Smooth muscle cell (in vitro differentiated cells): Measurements from ENCODE around the gene IQGAP2. TPM values are rescaled to one million over a fixed set of nuclear protein-coding genes. Genes with fewer than 3 reads are reported as not detected.

ENCODE experiments used
- DNase-seq: peaks from one replicate; lab custom pipeline; 2025; ENCODE audit not compliant: unreplicated experiment; lab: John Stamatoyannopoulos, UW
- H2AFZ ChIP-seq: fragments of 200-600 bp; sonication (generic); 2 replicates; pipeline ENCODE4 v1.6.0; 2016; ENCODE audit warnings: antibody characterized with exemption, low read depth, mild to moderate bottlenecking
- H3F3A ChIP-seq: fragments of 200-600 bp; sonication (generic); 2 replicates; pipeline ENCODE4 v1.6.0; 2017; ENCODE audit warnings: antibody characterized with exemption, low read depth
- H3K27ac ChIP-seq: fragments of 200-600 bp; sonication (generic); 2 replicates; pipeline ENCODE4 v1.5.1; 2016; ENCODE audit warnings: low read depth, mild to moderate bottlenecking
- H3K27me3 ChIP-seq: fragments of 200-600 bp; sonication (generic); 2 replicates; pipeline ENCODE4 v1.6.1; 2016; ENCODE audit warnings: low read depth, mild to moderate bottlenecking
- H3K36me3 ChIP-seq: fragments of 200-600 bp; sonication (generic); 2 replicates; pipeline ENCODE4 v1.5.1; 2016; ENCODE audit warnings: low read depth
- H3K4me1 ChIP-seq: fragments of 200-600 bp; sonication (generic); 2 replicates; pipeline ENCODE4 v1.5.1; 2016; ENCODE audit warnings: low read depth
- H3K4me2 ChIP-seq: fragments of 200-600 bp; sonication (generic); 2 replicates; pipeline ENCODE4 v1.6.0; 2016; ENCODE audit warnings: mild to moderate bottlenecking
- H3K4me3 ChIP-seq: fragments of 200-600 bp; sonication (generic); 2 replicates; pipeline ENCODE4 v1.5.1; 2016; ENCODE audit warnings: mild to moderate bottlenecking
- H3K79me2 ChIP-seq: fragments of 200-600 bp; sonication (generic); 2 replicates; pipeline ENCODE4 v1.6.0; 2016; ENCODE audit warnings: low read depth, mild to moderate bottlenecking
- H3K9ac ChIP-seq: fragments of 200-600 bp; sonication (generic); 2 replicates; pipeline ENCODE4 v1.6.0; 2016; ENCODE audit warnings: low read depth
- H3K9me3 ChIP-seq: fragments of 200-600 bp; sonication (generic); replicated peaks from 2 replicates; pipeline ENCODE4 v1.5.1; 2016; ENCODE audit warnings: low read depth
- H4K20me1 ChIP-seq: fragments of 200-600 bp; sonication (generic); 2 replicates; pipeline ENCODE4 v1.6.0; 2016; ENCODE audit warnings: low read depth
- CTCF ChIP-seq: fragments of 200-600 bp; sonication (generic); IDR thresholded peaks from 2 replicates; pipeline ENCODE4 v1.5.1; 2017; ENCODE audit warnings: borderline replicate concordance, mild to moderate bottlenecking, antibody characterized with exemption; ENCODE audit not compliant: insufficient read depth, poor library complexity, severe bottlenecking
- WGBS: methylation state at CpG from one replicate; pipeline ENCODE4 v1.1.7; 2016; ENCODE audit warnings: low lambda C conversion rate; 5-methylcytosine and 5-hydroxymethylcytosine counted together
- polyA plus RNA-seq: library from polyadenylated mRNA; unstranded; fragments of >200 nt; fragmentation: Nextera tagmentation; extraction: Ambion mirVana; gene quantifications from 2 replicates; pipeline ENCODE4 v1.2.1, GENCODE V29; 2016
- total RNA-seq: library from RNA; depleted of rRNA; stranded (reverse); fragments of >200 nt; gene quantifications from 2 replicates; pipeline ENCODE4 v1.2.3, GENCODE V29; 2014

The IQGAP2 gene
- total and polyA plus RNA-seq, 2 experiments from 2014 or later: 7.3 to 16.6 TPM

GRCh38 chr5:76384705-76385104 lies 18.4 kb upstream of the IQGAP2 start:
- no peaks in the 10 kb centered on the region for H4K20me1 ChIP-seq
- H3K36me3 ChIP-seq: no peaks in the 10 kb centered on the region
- no peak overlapping the region for H3K4me3 ChIP-seq
- 87% methylated on average over 3 of the region's 3 CpGs for WGBS
- H3K79me2 ChIP-seq: no peaks in the 10 kb centered on the region
- H2AFZ ChIP-seq: no peak overlapping the region
- H3K4me2 ChIP-seq: no peak overlapping the region
- H3K27ac ChIP-seq: no peak overlapping the region
- TF ChIP-seq CTCF: no peak
- no peaks in the 10 kb centered on the region for H3K9me3 ChIP-seq
- H3K27me3 ChIP-seq: no peaks in the 10 kb centered on the region
- no peak overlapping the region for H3K9ac ChIP-seq
- H3K4me1 ChIP-seq: peaks cover 6% of the 10 kb centered on the region
- H3F3A ChIP-seq: no peaks in the 10 kb centered on the region
- no peak for DNase-seq

GRCh38 chr5:76385540-76385939 lies 17.5 kb upstream of the IQGAP2 start:
- Histone ChIP-seq H3K9ac (no peak overlapping the region), H2AFZ (no peak overlapping the region), H4K20me1 (no peaks in the 10 kb centered on the region), H3K27ac (no peak overlapping the region), H3K4me2 (no peak overlapping the region), H3K79me2 (no peaks in the 10 kb centered on the region), H3K9me3 (no peaks in the 10 kb centered on the region), H3F3A (no peaks in the 10 kb centered on the region), H3K36me3 (no peaks in the 10 kb centered on the region), H3K4me1 (peaks cover 7% of the 10 kb centered on the region), H3K4me3 (no peak overlapping the region), H3K27me3 (no peaks in the 10 kb centered on the region)
- no peak for TF ChIP-seq CTCF
- WGBS: 99% methylated on average over 5 of the region's 5 CpGs
- no peak for DNase-seq

- H3K27me3 ChIP-seq: no peaks in the 10 kb centered on the region
- no peak overlapping the region for H3K27ac ChIP-seq
- H3K4me1 ChIP-seq: peaks cover 9% of the 10 kb centered on the region
- 85% methylated on average over 5 of the region's 5 CpGs for WGBS
- H3K9me3 ChIP-seq: no peaks in the 10 kb centered on the region
- H3K9ac ChIP-seq: no peak overlapping the region
- H3F3A ChIP-seq: no peaks in the 10 kb centered on the region
- DNase-seq: no peak
- H3K36me3 ChIP-seq: no peaks in the 10 kb centered on the region
- no peak overlapping the region for H2AFZ ChIP-seq
- no peak for TF ChIP-seq CTCF
- no peak overlapping the region for H3K4me3 ChIP-seq
- H3K4me2 ChIP-seq: no peak overlapping the region
- H3K79me2 ChIP-seq: no peaks in the 10 kb centered on the region
- H4K20me1 ChIP-seq: no peaks in the 10 kb centered on the region
Measured at GRCh38 chr5:76386360-76386759, 16.7 kb upstream of the IQGAP2 start.

- H4K20me1 ChIP-seq: no peaks in the 10 kb centered on the region
- no peaks in the 10 kb centered on the region for H3K9me3 ChIP-seq
- no peaks in the 10 kb centered on the region for H3K79me2 ChIP-seq
- no peak overlapping the region for H3K4me3 ChIP-seq
- DNase-seq: no peak
- H2AFZ ChIP-seq: no peak overlapping the region
- no peak overlapping the region for H3K9ac ChIP-seq
- no peaks in the 10 kb centered on the region for H3K27me3 ChIP-seq
- no peaks in the 10 kb centered on the region for H3K36me3 ChIP-seq
- H3F3A ChIP-seq: no peaks in the 10 kb centered on the region
- no peak overlapping the region for H3K27ac ChIP-seq
- peaks cover 9% of the 10 kb centered on the region for H3K4me1 ChIP-seq
- no peak for TF ChIP-seq CTCF
- WGBS: 77% methylated on average over 1 of the region's 1 CpG
- no peak overlapping the region for H3K4me2 ChIP-seq
Measured at GRCh38 chr5:76388236-76388635, 14.8 kb upstream of the IQGAP2 start.
